ENCODE data around the gene SPATA1.
"Not testable (repeated sequence)": the region's sequence is repeated elsewhere in the genome, so short reads cannot be mapped to it uniquely, and the experiment has no call there.

The SPATA1 gene

DNA sequence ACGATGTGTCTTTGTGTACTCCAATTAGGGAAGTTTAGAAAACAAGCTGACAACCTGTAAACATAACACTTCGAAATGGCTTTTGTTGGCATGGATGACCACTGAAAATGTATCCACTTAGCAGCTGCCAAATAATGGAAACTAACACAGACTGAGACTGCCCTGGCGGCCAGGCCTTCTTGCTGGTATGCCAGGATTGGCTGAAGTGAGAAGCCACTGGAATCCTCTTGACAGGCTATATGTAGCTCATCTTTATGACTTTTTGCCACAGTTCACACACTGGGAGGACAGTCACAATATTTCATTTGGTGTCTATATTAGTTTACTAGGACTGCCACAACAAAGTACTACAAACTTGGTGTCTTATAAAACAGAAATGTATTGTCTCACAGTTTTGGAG is 80.9 kb downstream of the SPATA1 start:
- DNase-seq (ENCODE audit: low read depth) = no peak

DNA sequence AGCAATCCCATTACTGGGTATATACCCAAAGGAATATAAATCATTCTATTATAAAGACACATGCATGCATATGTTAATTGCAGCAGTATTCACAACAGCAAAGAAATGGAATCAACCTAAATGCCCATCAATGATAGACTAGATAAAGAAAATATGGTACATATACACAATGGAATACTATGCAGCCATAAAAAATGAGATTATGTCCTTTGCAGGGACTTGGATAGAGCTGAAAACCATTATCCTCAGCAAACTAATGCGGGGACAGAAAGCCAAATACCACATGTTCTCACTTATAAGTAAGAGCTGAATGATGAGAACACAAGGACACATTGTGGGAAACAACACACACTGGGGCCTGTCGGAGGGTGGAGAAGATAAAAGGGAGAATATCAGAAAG is 88.8 kb downstream of the SPATA1 start:
- DNase-seq (ENCODE audit: low read depth) = not testable (repeated sequence)

DNA sequence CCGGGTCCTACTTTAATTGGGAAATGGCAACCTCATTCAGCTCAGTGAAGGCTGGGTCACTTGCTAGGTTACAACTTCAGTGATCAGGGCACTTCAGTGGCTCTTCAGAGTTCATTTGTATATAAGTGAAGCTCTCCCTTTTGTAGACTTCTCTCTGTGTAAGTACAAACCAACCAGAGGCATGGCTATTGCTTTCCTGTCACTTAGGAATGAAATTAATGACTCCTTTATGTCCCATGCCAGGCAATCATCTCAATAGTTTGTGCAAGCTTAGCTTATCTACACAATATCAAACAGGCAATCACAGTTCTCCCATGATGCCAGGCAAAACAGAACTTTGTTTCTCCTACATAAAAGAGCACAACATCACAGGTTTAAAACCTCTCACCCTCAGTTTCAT is 90.8 kb downstream of the SPATA1 start:
- no peak for DNase-seq (ENCODE audit: low read depth)

DNA sequence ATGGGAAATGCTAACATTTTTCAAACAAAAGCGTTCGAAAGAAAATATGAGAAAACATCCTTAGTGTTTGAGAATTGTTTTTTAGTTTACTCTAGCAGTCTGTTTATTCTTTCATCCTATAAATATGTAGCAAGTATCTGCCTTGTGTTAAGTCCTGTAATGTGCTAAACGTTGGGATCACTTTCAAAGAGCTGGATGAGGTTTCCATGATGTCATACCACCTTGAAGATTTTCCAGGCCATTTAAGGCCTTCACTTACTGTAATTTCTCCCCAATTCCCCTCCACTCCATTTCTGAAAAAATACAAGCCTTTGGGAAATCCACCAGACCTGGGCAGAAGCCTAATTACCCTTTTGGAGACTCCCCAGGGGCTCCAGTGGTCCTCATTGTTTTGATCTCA is 92.2 kb downstream of the SPATA1 start:
- DNase-seq (ENCODE audit: low read depth) = no peak

DNA sequence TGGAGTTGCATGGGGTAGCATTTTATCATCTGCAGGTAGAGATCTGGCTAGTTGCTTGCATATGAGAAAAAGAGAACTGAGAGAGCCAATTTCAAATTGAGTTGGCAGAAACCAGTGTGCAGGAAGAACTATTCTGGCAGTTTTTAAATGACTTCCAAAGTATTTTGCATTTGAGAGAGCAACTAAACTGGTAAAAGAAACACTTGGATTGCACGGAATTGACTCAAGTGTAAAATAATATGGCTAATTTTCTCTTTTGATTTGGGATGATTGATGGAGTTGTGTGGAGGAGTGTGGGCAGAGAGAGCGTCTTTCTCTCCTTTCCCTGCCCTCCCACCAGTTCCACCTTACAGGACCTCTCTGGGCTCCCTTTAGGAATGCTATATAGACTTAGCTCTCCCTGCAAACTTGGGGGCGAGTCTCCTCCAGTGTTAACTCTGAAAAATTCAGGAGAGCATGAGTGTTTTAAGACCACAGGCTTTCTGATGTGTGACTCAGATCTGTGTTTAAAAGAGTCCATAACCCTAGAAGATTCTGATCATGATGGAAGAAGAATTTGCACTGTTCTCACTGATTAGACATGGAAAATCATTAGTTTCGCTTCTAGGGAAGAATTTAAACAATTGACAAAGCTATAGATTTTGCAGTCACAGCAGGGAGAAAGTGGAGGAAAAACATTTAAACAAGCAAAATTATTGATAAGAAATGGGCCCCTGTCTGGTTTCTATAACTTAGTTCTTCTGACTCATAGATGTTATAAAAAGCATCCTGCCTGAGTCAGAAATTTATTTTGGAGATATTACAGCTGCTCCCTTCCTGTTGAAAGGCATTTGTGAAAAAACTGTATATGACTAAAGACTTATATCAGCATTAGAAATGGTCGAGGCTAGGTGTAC is 92.9 kb downstream of the SPATA1 start:
- DNase-seq (ENCODE audit: low read depth) = no peak

DNA sequence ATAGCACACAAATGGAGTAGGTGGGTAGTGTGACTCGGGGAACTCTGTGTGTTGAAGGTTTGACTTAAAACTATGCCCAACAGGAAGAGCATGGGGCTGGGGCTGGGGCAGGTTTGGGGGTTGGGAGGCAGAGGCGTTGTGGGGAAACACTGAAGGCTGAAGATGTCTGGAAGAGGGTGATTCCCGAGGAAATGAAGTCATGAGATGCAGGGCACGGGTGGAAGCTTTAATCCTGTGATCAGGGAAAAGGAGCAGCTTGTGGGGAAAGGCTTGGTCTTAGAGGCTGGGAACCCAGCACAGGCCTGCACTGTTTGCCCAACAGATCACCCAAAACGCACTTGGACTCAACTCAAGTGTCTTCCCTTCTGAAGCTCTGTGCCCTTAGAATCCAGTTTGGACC is 94.6 kb downstream of the SPATA1 start:
- DNase-seq (ENCODE audit: low read depth) = no peak

DNA sequence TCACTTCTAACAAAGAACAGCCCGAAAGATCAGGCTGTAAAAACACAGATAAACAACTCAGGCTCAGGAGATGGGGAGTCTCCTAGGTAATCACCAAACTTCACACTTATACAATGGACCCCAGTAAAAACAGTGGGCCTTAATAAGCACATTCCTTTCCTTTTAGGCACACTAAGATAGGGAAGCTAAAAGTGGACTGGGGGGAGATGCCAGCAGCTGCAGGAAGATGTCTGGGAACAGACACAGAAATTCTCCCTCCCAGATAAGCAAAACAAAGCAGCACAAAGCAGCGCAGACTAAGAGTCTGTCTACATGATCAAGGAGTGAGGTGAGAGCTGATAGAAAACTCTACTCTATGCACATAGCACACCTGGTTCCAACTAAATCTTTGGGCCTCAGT is 97.0 kb downstream of the SPATA1 start:
- DNase-seq (ENCODE audit: low read depth) = no peak

DNA sequence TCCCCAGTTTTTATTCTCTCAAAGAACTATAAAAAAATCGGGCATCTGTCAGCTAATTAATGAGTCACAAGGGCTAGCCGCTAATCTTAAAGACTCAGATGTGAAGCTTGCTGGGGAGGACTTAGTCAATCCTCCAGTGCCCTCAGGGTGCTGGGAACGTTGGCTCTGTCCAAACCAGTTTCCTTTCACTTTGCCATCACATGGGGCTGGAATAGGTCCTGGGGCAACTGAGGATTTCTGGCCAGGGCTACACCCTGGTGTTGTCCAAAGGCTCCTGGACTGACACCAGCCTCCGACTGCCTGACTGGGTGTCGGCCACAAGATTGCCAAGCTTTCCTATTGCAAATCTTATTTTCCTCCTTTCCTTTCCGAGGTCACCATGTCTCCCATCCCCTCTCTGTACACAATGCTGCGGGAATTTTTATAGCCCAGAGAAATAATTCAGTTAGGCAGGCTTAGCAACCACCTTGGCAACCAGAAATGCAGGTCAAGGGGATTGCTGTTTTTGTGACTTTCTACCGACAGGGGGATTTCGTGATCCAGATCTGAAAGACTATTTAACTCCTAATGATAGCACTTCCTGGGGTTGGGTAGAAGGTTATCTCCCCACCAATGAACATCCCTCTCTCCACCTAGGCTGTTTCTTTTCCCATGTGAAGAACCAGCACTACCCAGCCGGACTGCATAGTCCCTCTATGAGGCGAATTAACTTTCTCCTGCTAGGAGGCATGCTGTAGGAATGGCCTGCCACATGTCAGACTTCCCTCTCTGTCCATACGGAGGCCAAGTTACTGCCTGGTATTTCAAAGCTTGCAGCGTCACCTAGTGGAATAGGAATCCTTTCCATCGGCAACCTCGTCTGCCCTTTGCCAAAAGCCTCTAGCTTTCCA is 98.0 kb downstream of the SPATA1 start:
- no peak for DNase-seq (ENCODE audit: low read depth)

DNA sequence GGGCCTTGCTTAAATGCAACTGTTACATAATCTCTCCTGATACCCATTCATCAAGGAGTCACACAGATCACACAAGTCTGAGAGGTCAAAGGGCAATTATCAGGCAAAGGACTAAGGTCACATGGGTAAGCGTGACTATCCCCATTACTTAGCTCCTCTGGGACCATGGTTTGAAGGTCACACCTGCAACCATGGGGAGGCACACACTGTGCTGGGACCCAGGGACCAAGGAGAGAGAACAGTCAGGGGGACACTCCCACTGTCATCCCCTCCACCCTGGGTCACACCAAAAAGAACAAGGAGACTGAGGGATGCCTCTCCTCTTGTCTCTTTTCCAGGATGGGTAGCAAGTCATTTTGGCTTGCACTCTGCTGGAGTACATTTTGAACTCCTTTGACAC is 99.0 kb downstream of the SPATA1 start:
- DNase-seq (ENCODE audit: low read depth) = no peak

DNA sequence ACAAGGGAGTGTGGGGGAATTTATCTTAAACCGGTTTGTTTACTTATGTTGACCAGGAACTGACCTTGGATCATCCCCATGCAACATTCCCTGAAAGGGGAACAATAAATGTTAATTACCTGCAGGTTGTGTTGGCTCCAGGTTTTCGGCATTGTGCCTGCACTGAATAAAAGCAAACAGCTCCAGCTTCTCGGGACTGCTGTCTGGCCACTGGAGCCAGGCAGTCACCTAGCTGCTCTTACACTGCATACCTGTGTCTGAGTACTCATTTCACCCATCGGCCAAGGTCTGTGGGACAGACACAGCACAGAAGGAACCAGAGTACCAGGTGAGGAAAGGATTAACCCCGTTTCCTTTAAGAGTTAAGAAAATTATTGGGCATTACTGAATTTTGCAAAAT is 100.8 kb downstream of the SPATA1 start:
- no peak for DNase-seq (ENCODE audit: low read depth)

DNA sequence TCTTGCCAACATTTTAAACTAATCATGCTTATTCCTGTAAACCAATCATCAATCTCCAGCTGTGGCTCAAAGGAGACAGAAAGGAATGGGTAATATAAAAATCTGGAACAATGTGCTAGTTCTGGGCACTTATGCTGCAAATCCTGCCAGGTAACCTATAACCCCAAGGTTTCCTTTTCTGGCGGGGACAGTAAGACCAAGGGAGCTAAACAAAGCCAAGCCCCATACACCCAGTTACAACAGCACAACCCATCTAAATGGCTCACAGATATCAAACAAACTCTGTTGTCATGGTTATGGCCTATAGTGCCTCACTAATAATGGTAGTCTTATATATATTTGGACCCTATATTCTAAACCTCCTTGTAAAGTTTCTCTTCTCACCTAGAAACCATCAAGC is 104.9 kb downstream of the SPATA1 start:
- no peak for DNase-seq (ENCODE audit: low read depth)

DNA sequence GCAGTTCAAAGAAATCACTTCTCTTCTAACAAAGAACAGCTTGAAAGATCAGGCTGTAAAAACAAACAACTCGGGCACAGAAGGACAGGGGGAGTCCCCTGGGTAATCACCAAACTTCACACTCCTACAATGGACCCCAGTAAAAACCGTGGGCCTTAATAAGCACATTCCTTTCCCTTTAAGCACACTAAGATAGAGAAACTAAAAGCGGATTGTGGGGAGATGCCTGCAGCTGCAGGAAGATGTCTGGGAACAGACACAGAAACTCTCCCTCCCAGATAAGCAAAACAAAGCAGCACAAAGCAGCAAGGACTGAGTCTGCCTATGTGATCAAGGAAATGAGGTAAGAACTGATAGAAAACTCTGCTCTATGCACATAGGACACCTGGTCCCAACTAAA is 105.6 kb downstream of the SPATA1 start:
- DNase-seq (ENCODE audit: low read depth) = no peak

DNA sequence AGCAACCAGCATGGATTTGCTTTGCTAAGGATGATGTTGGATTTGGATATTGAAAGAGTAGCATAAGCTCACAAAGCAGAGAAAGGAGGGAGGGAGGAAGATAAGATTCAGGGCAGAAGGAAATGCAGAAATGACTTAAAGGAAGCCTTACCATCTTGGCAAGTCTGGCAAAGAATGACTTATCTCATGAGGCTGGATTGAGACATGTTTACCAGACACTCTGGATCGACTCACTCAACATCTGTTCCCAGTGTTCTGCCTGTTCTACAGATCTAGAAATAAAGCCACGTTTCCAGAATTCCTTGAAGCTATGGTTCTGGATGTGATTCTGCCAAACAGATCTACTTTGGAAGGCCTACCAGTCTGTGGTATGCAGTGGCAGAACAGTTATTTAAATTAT is 106.8 kb downstream of the SPATA1 start:
- no peak for DNase-seq (ENCODE audit: low read depth)

DNA sequence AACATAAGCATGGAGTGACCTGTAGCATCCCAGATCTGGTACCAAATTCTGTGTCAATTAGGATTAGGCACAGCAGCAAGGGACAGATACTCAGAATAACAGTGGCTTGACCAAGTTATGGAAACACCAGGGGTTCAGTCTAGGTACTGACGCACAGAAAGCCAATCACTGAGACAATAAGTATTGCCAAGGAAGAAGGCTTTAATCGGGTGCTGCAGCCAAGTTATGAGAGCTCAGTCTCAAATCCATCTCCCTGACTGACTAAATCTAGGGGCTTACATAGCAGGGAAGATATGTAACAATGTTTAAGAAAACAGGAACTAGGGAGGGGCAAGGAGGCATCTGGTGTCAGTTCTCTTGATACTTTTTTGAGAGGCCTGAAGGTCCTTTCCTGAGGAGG is 107.7 kb downstream of the SPATA1 start:
- no peak for DNase-seq (ENCODE audit: low read depth)

DNA sequence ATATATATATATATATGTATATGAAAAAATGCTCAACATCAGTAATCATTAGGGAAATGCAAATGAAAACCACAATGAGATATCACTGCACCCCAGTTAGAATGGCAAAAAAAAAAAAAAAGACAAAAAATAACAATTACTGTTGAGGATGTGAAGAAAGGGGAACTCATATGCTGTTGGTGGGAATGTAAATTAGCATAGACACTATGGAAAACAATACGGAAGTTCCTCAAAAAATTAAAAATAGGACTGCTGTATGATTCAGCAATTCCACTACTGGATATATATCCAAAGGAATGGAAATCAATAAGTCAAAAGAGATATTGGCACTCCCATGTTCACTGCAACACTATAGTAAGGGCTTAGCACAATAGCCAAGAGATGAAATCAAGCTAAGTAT is 109.6 kb downstream of the SPATA1 start:
- DNase-seq (ENCODE audit: low read depth) = no peak

Data from activated T-helper 9 cell treated with anti-CD3 and anti-CD28 coated beads, Interleukin-2, amount 50 U/mL, for 16 hours (primary cell).